HepG2 (cell line): ENCODE results near the gene DOCK4. TPM values are rescaled to one million over a fixed set of nuclear protein-coding genes. Genes with fewer than 3 reads are reported as not detected.
"Not testable (repeated sequence)": the region's sequence is repeated elsewhere in the genome, so short reads cannot be mapped to it uniquely, and the experiment has no call there.

Experiments
- ATAC-seq: fragments of 200-7000 bp; cut with Tn5 transposase; 3 replicates; pipeline ENCODE4 v1.9.1; 2020; ENCODE audit warnings: mild to moderate bottlenecking, moderate library complexity
- BruUV-seq: library from RNA; stranded (reverse); fragments of 400-500 nt; replicated peaks from 2 replicates; lab custom pipeline; 2021; lab: Mats Ljungman, UMichigan
- CTCF ChIA-PET: fragments of 300-600 bp; formaldehyde crosslinking; extraction: SDS; loops from one replicate; lab custom pipeline; 2021; ENCODE audit warnings: low total read pairs, inconsistent platforms, low intra/inter-chr PET ratio; lab: Yijun Ruan, JAX
- POLR2A ChIA-PET: fragments of 350-600 bp; sonication (Branson Sonifier 250); formaldehyde crosslinking; loops from one replicate; lab custom pipeline; 2020; ENCODE audit warnings: antibody characterized with exemption, inconsistent platforms; lab: Yijun Ruan, JAX
- DNase-seq: peaks from one replicate; pipeline ENCODE4 v3.0.0-alpha.2; 2015; ENCODE audit warnings: low spot score
- FAIRE-seq: peaks from 3 replicates; lab custom pipeline; 2011; peaks lifted over from hg19 to GRCh38; lab: Jason Lieb, UNC
- H2AFZ ChIP-seq: one replicate; pipeline ENCODE4 v1.6.1; 2011; ENCODE audit warnings: low read length, inconsistent platforms
- H3K27ac ChIP-seq: fragments of 300-600 bp; 3 replicates; pipeline ENCODE4 v1.8.0; 2011; ENCODE audit warnings: mixed run types, mild to moderate bottlenecking, mixed read lengths, low read length, inconsistent platforms; ENCODE audit not compliant: insufficient read depth; ENCODE audit errors: extremely low read length
- H3K27me3 ChIP-seq, 2 experiments: fragments of 200-600 bp in 1 of 2; 2 replicates in 1 of 2; 3 replicates in 1 of 2; pipeline versions ENCODE4 v1.6.0 to v1.8.0; 2011; ENCODE audit warnings: low read length in 2 of 2, mild to moderate bottlenecking in 2 of 2, moderate library complexity in 2 of 2, inconsistent platforms in 1 of 2; ENCODE audit not compliant: insufficient read depth in 2 of 2, control insufficient read depth in 1 of 2
- H3K36me3 ChIP-seq, 2 experiments: fragments of 200-600 bp in 1 of 2; replicated peaks in 1 of 2; 2 replicates in 1 of 2; 3 replicates in 1 of 2; pipeline versions ENCODE4 v1.5.1 to v1.8.0; 2011; ENCODE audit warnings: low read length in 2 of 2, inconsistent platforms in 1 of 2; ENCODE audit not compliant: insufficient read depth in 2 of 2, control insufficient read depth in 1 of 2
- H3K4me1 ChIP-seq: 2 replicates; pipeline ENCODE4 v1.5.1; 2012; ENCODE audit warnings: low read length, inconsistent platforms; ENCODE audit not compliant: insufficient read depth
- H3K4me2 ChIP-seq: 2 replicates; pipeline ENCODE4 v1.6.0; 2011; ENCODE audit warnings: low read depth, low read length, inconsistent platforms
- H3K4me3 ChIP-seq, 3 experiments: fragments of 200-600 bp in 1 of 3; sonication (generic), shearing (Covaris generic) in 1 of 3; replicated peaks in 1 of 3; 2 replicates each; pipeline ENCODE4 v1.5.1; 2011 to 2016; ENCODE audit warnings: low read length in 3 of 3, inconsistent platforms in 2 of 3, low read depth in 2 of 3, mild to moderate bottlenecking in 2 of 3, control low read depth in 1 of 3, mixed read lengths in 1 of 3; ENCODE audit not compliant: insufficient read depth in 1 of 3
- H3K79me2 ChIP-seq: one replicate; pipeline ENCODE4 v1.6.1; 2011; ENCODE audit warnings: low read length, inconsistent platforms; ENCODE audit not compliant: insufficient read depth
- H3K9ac ChIP-seq: 2 replicates; pipeline ENCODE4 v1.6.0; 2011; ENCODE audit warnings: mild to moderate bottlenecking, low read depth, low read length, inconsistent platforms; ENCODE audit not compliant: insufficient read depth
- H3K9me3 ChIP-seq: 2 replicates; pipeline ENCODE4 v1.5.1; 2012; ENCODE audit warnings: mild to moderate bottlenecking, low read length
- H4K20me1 ChIP-seq: 2 replicates; pipeline ENCODE4 v1.6.0; 2011; ENCODE audit warnings: inconsistent platforms, mild to moderate bottlenecking, low read length, moderate library complexity; ENCODE audit not compliant: insufficient read depth
- BCL6 ChIP-seq: IDR thresholded peaks from 2 replicates; pipeline ENCODE4 v1.6.1; 2016; ENCODE audit warnings: missing genetic modification reagents, missing compliant biosample characterization
- FOXP1 ChIP-seq, 2 experiments: fragments of 450-650 bp in 1 of 2; IDR thresholded peaks; 2 replicates each; pipeline ENCODE4 v1.6.1; 2017 to 2018; ENCODE audit warnings: antibody characterized with exemption in 1 of 2
- SOX13 ChIP-seq, 3 experiments: fragments of 450-650 bp in 1 of 3; sonication (generic) in 1 of 3; formaldehyde crosslinking in 1 of 3; IDR thresholded peaks in 2 of 3; conservative IDR thresholded peaks in 1 of 3; 2 replicates each; pipeline versions ENCODE4 v1.5.0 to v1.6.1; 2016 to 2020; ENCODE audit warnings: antibody characterized with exemption in 1 of 3, mild to moderate bottlenecking in 1 of 3, missing compliant biosample characterization in 1 of 3, missing genetic modification reagents in 1 of 3, moderate library complexity in 1 of 3
- SOX6 ChIP-seq, 2 experiments: fragments of 450-650 bp in 1 of 2; sonication (generic) in 1 of 2; formaldehyde crosslinking in 1 of 2; IDR thresholded peaks; 2 replicates each; pipeline versions ENCODE4 v1.4.0 to v1.6.1; 2017 to 2020; ENCODE audit warnings: antibody characterized with exemption in 1 of 2, mild to moderate bottlenecking in 1 of 2, missing genetic modification reagents in 1 of 2
- ZNF652 ChIP-seq: IDR thresholded peaks from 2 replicates; pipeline ENCODE4 v1.6.1; 2016; ENCODE audit warnings: low read depth, borderline replicate concordance
- WGBS: methylation state at CpG from one replicate; pipeline ENCODE4 v1.1.6; 2017; ENCODE audit warnings: low lambda C conversion rate; 5-methylcytosine and 5-hydroxymethylcytosine counted together
- in situ Hi-C: cut with HindIII; loops from 2 replicates; pipeline ENCODE4 v1.10.0; 2017; ENCODE audit warnings: low pct_unique_long_range_greater_than_20kb; ENCODE audit not compliant: extremely low pct_ligation_motif_present
- intact Hi-C: fragments of 100-400 bp; cut with micrococcal nuclease; formaldehyde crosslinking; loops from one replicate; pipeline ENCODE4 v1.10.0; 2022; ENCODE audit not compliant: unreplicated experiment
- polyA plus RNA-seq, 8 experiments: library from polyadenylated mRNA; depleted of rRNA in 3 of 8; stranded (reverse) in 7 of 8; unstranded in 1 of 8; fragments of >200 nt; fragmentation: Illumina TruSeq in 4 of 8; extraction: Trizol in 4 of 8; gene quantifications; 2 replicates each; pipeline versions ENCODE4 v1.2.1 to v1.2.3, GENCODE V29; 2011 to 2016; ENCODE audit warnings: low read depth in 4 of 8, missing spikeins in 1 of 8, mixed read lengths in 1 of 8; ENCODE audit not compliant: insufficient read depth in 1 of 8
- total RNA-seq, 5 experiments: library from RNA; depleted of rRNA; stranded (reverse); fragments of >200 nt; fragmentation: Illumina TruSeq; extraction: Trizol; gene quantifications; 2 replicates each; pipeline ENCODE4 v1.2.3, GENCODE V29; 2016; ENCODE audit warnings: low read depth in 1 of 5
- TF ChIP-seq, protein P1 (sequence below): sonication (generic); formaldehyde crosslinking; IDR thresholded peaks from 2 replicates; pipeline ENCODE4 v1.4.0; 2020; ENCODE audit warnings: missing genetic modification reagents
- TF ChIP-seq, protein P2 (sequence below): IDR thresholded peaks from 2 replicates; pipeline ENCODE4 v1.4.0; 2020; ENCODE audit warnings: mild to moderate bottlenecking, missing genetic modification reagents

Gene DOCK4
- total and polyA plus RNA-seq, 2 of the 13 experiments (the other 11 are each of a cell fraction or from before 2014, with no cell fraction given) = 13.5 to 17.4 TPM

DNA sequence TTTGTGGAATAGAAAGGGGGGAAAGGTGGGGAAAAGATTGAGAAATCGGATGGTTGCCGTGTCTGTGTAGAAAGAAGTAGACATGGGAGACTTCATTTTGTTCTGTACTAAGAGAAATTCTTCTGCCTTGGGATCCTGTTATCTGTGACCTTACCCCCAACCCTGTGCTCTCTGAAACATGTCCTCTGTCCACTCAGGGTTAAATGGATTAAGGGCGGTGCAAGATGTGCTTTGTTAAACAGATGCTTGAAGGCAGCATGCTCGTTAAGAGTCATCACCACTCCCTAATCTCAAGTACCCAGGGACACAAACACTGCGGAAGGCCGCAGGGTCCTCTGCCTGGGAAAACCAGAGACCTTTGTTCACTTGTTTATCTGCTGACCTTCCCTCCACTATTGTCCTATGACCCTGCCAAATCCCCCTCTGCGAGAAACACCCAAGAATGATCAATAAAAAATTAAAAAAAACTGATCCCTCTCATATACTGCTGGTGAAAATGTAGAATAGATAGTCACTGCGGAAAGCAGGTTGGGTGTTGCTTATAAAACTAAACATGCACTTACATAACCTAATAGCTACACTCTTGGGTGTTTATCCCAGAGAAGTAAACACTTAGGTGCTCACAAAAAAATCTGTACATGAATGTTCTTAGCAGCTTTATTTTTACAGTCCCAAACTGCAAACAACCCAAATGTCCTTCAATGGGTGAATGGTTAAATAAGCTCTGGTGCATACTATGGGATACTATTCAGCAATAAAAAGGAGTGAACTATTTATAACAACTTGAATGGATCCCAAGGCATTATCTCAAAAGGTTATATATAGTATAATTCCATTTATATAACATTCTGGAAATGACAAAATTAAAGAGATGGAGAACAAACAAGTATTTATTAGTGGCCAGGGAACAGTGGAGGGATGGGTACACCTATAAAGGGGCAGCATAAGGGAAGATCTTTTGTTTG, 77.5 kb downstream of the DOCK4 start:
- CTCF ChIA-PET; H3K9me3 ChIP-seq; H3K36me3 ChIP-seq; H3K9ac ChIP-seq; in situ Hi-C loops; H2AFZ ChIP-seq; H3K4me3 ChIP-seq; H4K20me1 ChIP-seq; POLR2A ChIA-PET; DNase-seq; H3K27me3 ChIP-seq; H3K27ac ChIP-seq; FAIRE-seq; BruUV-seq; intact Hi-C loops; TF ChIP-seq SOX13, FOXP1, SOX6 (IDR thresholded peaks at IDR 0.05): not testable (repeated sequence)
- peak; percentile 52; the same call in 1 of the 2 replicates for TF ChIP-seq ZNF652 (CRISPR knock-in tag)
- TF ChIP-seq SOX13 (CRISPR knock-in tag; conservative IDR thresholded peaks at IDR 0.05 in 1 of 2, IDR thresholded peaks at IDR 0.05 in 1 of 2) = peak in 1 of 2 experiments; percentile 32; a peak in 1 of 4 replicates
- TF ChIP-seq, protein P1, sequence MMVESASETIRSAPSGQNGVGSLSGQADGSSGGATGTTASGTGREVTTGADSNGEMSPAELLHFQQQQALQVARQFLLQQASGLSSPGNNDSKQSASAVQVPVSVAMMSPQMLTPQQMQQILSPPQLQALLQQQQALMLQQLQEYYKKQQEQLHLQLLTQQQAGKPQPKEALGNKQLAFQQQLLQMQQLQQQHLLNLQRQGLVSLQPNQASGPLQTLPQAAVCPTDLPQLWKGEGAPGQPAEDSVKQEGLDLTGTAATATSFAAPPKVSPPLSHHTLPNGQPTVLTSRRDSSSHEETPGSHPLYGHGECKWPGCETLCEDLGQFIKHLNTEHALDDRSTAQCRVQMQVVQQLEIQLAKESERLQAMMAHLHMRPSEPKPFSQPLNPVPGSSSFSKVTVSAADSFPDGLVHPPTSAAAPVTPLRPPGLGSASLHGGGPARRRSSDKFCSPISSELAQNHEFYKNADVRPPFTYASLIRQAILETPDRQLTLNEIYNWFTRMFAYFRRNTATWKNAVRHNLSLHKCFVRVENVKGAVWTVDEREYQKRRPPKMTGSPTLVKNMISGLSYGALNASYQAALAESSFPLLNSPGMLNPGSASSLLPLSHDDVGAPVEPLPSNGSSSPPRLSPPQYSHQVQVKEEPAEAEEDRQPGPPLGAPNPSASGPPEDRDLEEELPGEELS (CRISPR knock-in tag) = 0 out of 2 replicates have a peak, but pooled peaks have one; percentile 21
- TF ChIP-seq, protein P2, sequence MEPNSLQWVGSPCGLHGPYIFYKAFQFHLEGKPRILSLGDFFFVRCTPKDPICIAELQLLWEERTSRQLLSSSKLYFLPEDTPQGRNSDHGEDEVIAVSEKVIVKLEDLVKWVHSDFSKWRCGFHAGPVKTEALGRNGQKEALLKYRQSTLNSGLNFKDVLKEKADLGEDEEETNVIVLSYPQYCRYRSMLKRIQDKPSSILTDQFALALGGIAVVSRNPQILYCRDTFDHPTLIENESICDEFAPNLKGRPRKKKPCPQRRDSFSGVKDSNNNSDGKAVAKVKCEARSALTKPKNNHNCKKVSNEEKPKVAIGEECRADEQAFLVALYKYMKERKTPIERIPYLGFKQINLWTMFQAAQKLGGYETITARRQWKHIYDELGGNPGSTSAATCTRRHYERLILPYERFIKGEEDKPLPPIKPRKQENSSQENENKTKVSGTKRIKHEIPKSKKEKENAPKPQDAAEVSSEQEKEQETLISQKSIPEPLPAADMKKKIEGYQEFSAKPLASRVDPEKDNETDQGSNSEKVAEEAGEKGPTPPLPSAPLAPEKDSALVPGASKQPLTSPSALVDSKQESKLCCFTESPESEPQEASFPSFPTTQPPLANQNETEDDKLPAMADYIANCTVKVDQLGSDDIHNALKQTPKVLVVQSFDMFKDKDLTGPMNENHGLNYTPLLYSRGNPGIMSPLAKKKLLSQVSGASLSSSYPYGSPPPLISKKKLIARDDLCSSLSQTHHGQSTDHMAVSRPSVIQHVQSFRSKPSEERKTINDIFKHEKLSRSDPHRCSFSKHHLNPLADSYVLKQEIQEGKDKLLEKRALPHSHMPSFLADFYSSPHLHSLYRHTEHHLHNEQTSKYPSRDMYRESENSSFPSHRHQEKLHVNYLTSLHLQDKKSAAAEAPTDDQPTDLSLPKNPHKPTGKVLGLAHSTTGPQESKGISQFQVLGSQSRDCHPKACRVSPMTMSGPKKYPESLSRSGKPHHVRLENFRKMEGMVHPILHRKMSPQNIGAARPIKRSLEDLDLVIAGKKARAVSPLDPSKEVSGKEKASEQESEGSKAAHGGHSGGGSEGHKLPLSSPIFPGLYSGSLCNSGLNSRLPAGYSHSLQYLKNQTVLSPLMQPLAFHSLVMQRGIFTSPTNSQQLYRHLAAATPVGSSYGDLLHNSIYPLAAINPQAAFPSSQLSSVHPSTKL (CRISPR knock-in tag) = peak; percentile 38; the same call in 1 of the 2 replicates
- TF ChIP-seq FOXP1 (CRISPR knock-in tag; IDR thresholded peaks at IDR 0.05) = 0 out of 2 replicates have a peak, but pooled peaks have one; percentile 41
- TF ChIP-seq SOX6 (CRISPR knock-in tag; IDR thresholded peaks at IDR 0.05) = peak; percentile 64
- TF ChIP-seq BCL6 (CRISPR knock-in tag) = peak; percentile 75
- H3K4me2 ChIP-seq = peak overlapping the region; percentile 22; the same call in 1 of the 2 replicates
- 48% methylated on average over 5 of the region's 8 CpGs for WGBS
- peaks cover 30% of the 10 kb centered on the region for H3K79me2 ChIP-seq
- H3K4me1 ChIP-seq = peaks cover 53% of the 10 kb centered on the region
- ATAC-seq = peak; percentile 45; the same call in 2 of the 3 replicates

- H2AFZ ChIP-seq, H3K36me3 ChIP-seq, H3K4me3 ChIP-seq, H3K27me3 ChIP-seq, intact Hi-C loops, DNase-seq, ATAC-seq, in situ Hi-C loops, FAIRE-seq, BruUV-seq, H3K9me3 ChIP-seq, H3K4me2 ChIP-seq, CTCF ChIA-PET, POLR2A ChIA-PET, H3K9ac ChIP-seq, H4K20me1 ChIP-seq: not testable (repeated sequence)
- H3K4me1 ChIP-seq = peaks cover 49% of the 10 kb centered on the region
- whole genome bisulfite sequencing = 72% methylated on average over 8 of the region's 13 CpGs
- H3K27ac ChIP-seq = peak overlapping the region; percentile 46
- peaks cover 28% of the 10 kb centered on the region for H3K79me2 ChIP-seq
These were observed 78.2 kb downstream of the DOCK4 start for GRCh38 chr7:112128041-112128440.
